Measurements from ENCODE around the gene VASN. TPM values are rescaled to one million over a fixed set of nuclear protein-coding genes. Genes with fewer than 3 reads are reported as not detected.

The VASN gene
- total RNA-seq, 2 experiments from 2014 or later = not detected

DNA sequence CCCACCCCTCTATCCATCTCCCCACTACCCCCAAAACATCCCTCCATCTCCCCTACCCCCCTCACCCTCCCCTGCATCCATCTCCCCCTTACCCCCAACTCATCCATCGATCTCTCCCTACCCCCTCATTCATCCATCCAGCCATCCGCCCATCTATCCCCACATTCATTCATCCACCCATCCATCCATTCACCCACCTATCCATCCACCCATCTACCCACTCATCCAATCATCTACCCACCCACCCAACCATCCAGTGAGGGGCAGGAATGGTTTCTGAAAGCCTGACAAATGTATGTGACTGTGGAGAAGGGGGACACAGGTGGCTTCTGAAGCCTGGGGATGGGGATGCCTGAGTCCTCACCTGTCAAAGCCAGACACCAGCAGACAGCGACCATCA lies 11.7 kb upstream of the VASN start:
- no peaks in the 10 kb centered on the region for H3K9me2 ChIP-seq (ENCODE audit: insufficient read depth, low read length)
- peaks cover 72% of the 10 kb centered on the region for H3K36me3 ChIP-seq (ENCODE audit: insufficient read depth, low read length)
- H4K20me1 ChIP-seq (ENCODE audit: insufficient read depth, low read length) = no peaks in the 10 kb centered on the region
- TF ChIP-seq CTCF (conservative IDR thresholded peaks at IDR 0.05; ENCODE audit: low read length) = no peak
- TF ChIP-seq EZH2phosphoT487 (IDR thresholded peaks at IDR 0.05; ENCODE audit: borderline replicate concordance, low read depth, low read length) = no peak
- no peak for DNase-seq (ENCODE audit: low spot score)
- no peak overlapping the region for H3K27ac ChIP-seq (ENCODE audit: low read depth, low read length, poor library complexity, severe bottlenecking)
- no peak overlapping the region for H2AFZ ChIP-seq (ENCODE audit: low read length)
- no TSS peak for BruUV-seq (replicated peaks)
- no peak overlapping the region for H3K4me3 ChIP-seq (ENCODE audit: low read depth, low read length, poor library complexity, severe bottlenecking)
- POLR2A ChIA-PET = interaction anchor here (0.6 kb wide), 1 partner anchor 443 kb away, joined by 4 read pairs; no protein-coding TSS in a partner anchor
- no peaks in the 10 kb centered on the region for H3K9me3 ChIP-seq (ENCODE audit: low read length)
- no peak overlapping the region for H3K4me2 ChIP-seq (ENCODE audit: low read length)
- H3K4me1 ChIP-seq (ENCODE audit: insufficient read depth, low read length, poor library complexity, severe bottlenecking) = peaks cover 12% of the 10 kb centered on the region
- CTCF ChIA-PET (ENCODE audit: unreplicated experiment) = no interaction called here
- no peaks in the 10 kb centered on the region for H3K79me2 ChIP-seq (ENCODE audit: insufficient read depth, low read depth, low read length)
- intact Hi-C loops (cut with micrococcal nuclease; ENCODE audit: unreplicated experiment) = loop anchor here (1.0 kb wide), 1 partner anchor 42 kb away; no protein-coding TSS in a partner anchor

DNA sequence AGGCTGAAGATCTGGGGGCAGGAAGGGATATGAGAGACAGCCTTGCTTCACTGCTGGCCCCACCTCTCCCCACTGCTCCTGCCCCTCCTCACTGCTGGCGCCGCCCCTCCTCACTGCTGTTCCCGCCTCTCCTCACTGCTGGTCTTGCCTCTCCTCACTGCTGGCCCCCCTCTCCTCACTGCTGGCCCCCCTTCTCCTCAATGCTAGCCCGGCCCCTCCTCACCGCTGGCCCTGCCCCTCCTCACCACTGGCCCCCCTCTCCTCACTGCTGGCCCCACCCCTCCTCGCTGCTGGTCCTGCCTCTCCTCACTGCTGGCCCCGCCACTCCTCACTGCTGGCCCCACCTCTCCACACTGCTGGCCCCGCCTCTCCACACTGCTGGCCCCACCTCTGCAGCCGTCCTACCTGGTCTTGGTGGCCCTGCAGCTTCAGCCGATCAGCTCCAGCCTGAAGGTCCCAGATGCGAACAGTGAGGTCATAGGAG lies 11.1 kb upstream of the VASN start:
- intact Hi-C loops (cut with micrococcal nuclease; ENCODE audit: unreplicated experiment) = no loop called here
- Histone ChIP-seq H3K36me3 (ENCODE audit: insufficient read depth, low read length) (peaks cover 77% of the 10 kb centered on the region), H3K9me2 (ENCODE audit: insufficient read depth, low read length) (no peaks in the 10 kb centered on the region), H3K4me1 (ENCODE audit: insufficient read depth, low read length, poor library complexity, severe bottlenecking) (peaks cover 12% of the 10 kb centered on the region), H3K4me3 (ENCODE audit: low read depth, low read length, poor library complexity, severe bottlenecking) (no peak overlapping the region), H3K27ac (ENCODE audit: low read depth, low read length, poor library complexity, severe bottlenecking) (no peak overlapping the region), H3K9me3 (ENCODE audit: low read length) (no peaks in the 10 kb centered on the region), H2AFZ (ENCODE audit: low read length) (no peak overlapping the region), H4K20me1 (ENCODE audit: insufficient read depth, low read length) (no peaks in the 10 kb centered on the region), H3K79me2 (ENCODE audit: insufficient read depth, low read depth, low read length) (no peaks in the 10 kb centered on the region), H3K4me2 (ENCODE audit: low read length) (no peak overlapping the region)
- no peak for DNase-seq (ENCODE audit: low spot score)
- POLR2A ChIA-PET = interaction anchor here (0.6 kb wide), 1 partner anchor 443 kb away, joined by 4 read pairs; no protein-coding TSS in a partner anchor
- TF ChIP-seq CTCF (conservative IDR thresholded peaks at IDR 0.05; ENCODE audit: low read length) (no peak), EZH2phosphoT487 (IDR thresholded peaks at IDR 0.05; ENCODE audit: borderline replicate concordance, low read depth, low read length) (no peak)
- CTCF ChIA-PET (ENCODE audit: unreplicated experiment) = no interaction called here
- BruUV-seq (replicated peaks) = no TSS peak

DNA sequence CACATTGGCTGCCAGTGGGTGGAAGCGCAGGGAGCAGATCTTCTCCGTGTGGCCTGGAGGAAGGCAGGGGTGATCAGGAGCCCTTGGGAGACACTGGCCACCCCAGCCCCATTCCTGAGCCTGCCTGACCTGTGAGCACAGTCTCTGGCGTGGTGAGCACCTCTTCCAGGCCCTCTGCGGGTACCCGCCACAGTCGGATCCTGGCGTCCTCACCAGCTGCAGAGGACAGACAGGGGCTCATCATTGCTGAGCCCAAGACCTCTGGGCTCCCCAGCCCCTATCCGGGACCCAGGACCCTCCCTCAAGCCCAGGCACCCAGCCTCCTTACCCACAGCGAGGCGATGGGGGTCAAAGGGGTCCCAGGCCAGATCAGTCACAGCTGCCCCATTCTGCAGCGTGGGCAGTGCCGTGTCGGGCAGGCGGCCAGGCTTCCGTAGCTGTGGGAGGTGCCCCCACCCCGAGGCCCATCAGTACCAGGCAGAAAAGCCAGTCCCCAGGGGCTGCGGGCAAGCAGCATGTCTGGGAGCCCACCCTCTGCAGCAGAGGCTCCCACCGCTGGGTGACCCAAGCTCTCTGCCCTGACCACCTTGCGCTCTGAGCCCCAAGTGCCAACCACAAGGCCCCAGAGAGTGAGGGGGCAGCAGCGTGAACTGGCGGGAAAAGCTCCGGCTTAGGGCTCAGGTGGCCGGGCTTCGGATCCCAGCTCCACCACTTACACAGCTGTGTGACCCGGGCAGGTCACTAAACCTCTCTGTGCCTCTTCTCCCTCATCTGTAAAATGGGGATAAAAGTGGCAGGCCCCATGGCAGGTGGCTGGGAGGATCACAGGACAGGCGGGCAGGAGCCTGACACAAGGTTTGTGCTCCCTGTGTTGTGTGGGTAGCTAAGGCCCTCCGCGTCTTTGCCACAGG lies 10.4 kb upstream of the VASN start:
- Histone ChIP-seq H3K9me2 (ENCODE audit: insufficient read depth, low read length) (no peaks in the 10 kb centered on the region), H3K79me2 (ENCODE audit: insufficient read depth, low read depth, low read length) (no peaks in the 10 kb centered on the region), H3K9me3 (ENCODE audit: low read length) (no peaks in the 10 kb centered on the region), H3K27ac (ENCODE audit: low read depth, low read length, poor library complexity, severe bottlenecking) (no peak overlapping the region), H4K20me1 (ENCODE audit: insufficient read depth, low read length) (no peaks in the 10 kb centered on the region), H2AFZ (ENCODE audit: low read length) (no peak overlapping the region), H3K4me1 (ENCODE audit: insufficient read depth, low read length, poor library complexity, severe bottlenecking) (peaks cover 12% of the 10 kb centered on the region), H3K36me3 (ENCODE audit: insufficient read depth, low read length) (peaks cover 78% of the 10 kb centered on the region), H3K4me2 (ENCODE audit: low read length) (no peak overlapping the region), H3K4me3 (ENCODE audit: low read depth, low read length, poor library complexity, severe bottlenecking) (no peak overlapping the region)
- no peak for DNase-seq (ENCODE audit: low spot score)
- CTCF ChIA-PET (ENCODE audit: unreplicated experiment) = no interaction called here
- BruUV-seq (replicated peaks) = no TSS peak
- POLR2A ChIA-PET = no interaction called here
- intact Hi-C loops (cut with micrococcal nuclease; ENCODE audit: unreplicated experiment) = no loop called here
- TF ChIP-seq EZH2phosphoT487 (IDR thresholded peaks at IDR 0.05; ENCODE audit: borderline replicate concordance, low read depth, low read length) (no peak), CTCF (conservative IDR thresholded peaks at IDR 0.05; ENCODE audit: low read length) (no peak)
